Umbilical cord (tissue), 2 donors: Measurements from ENCODE around the gene ISCA1. TPM values are rescaled to one million over a fixed set of nuclear protein-coding genes. Genes with fewer than 3 reads are reported as not detected.

Source experiments
- DNase-seq: peaks from one replicate; pipeline ENCODE4 v3.0.0-alpha.2; 2015; ENCODE audit warnings: low spot score
- total RNA-seq: library from RNA; depleted of rRNA; stranded (reverse); fragments of >200 nt; gene quantifications from one replicate; pipeline ENCODE4 v1.2.3, GENCODE V29; 2014; ENCODE audit warnings: low replicate concordance; ENCODE audit not compliant: insufficient read depth

Gene ISCA1
- total RNA-seq, 1 donor from 2014 or later: 37.1 TPM

- DNase-seq: no peak
These were observed 2.9 kb upstream of the ISCA1 start for GRCh38 chr9:86285261-86285660.

GRCh38 chr9:86282979-86283535, 719 bp upstream of the ISCA1 start:
- no peak for DNase-seq

GRCh38 chr9:86281593-86282076, 703 bp downstream of the ISCA1 start:
- no peak for DNase-seq

- DNase-seq: no peak
These were observed 1.8 kb downstream of the ISCA1 start for GRCh38 chr9:86280580-86280979.

- no peak for DNase-seq
These were observed 2.5 kb downstream of the ISCA1 start for GRCh38 chr9:86279839-86280238.

- no peak for DNase-seq
These were observed 5.3 kb downstream of the ISCA1 start for GRCh38 chr9:86277072-86277471.

GRCh38 chr9:86275962-86276361, 6.4 kb downstream of the ISCA1 start:
- no peak for DNase-seq

GRCh38 chr9:86274821-86275643, 7.3 kb downstream of the ISCA1 start:
- no peak for DNase-seq

- DNase-seq: no peak
These were observed 10.1 kb downstream of the ISCA1 start for GRCh38 chr9:86272221-86272620.

- DNase-seq: no peak
These were observed 18.5 kb downstream of the ISCA1 start for GRCh38 chr9:86263876-86264275.

GRCh38 chr9:86262492-86262891, 19.8 kb downstream of the ISCA1 start:
- no peak for DNase-seq

- DNase-seq: no peak
These were observed 22.8 kb downstream of the ISCA1 start, which contains the start of gene C9orf153 for GRCh38 chr9:86259557-86259956. TSS of gene C9orf153 (minus strand) at chr9:86259657. CDS start at chr9:86229603, 30,054 bp downstream.

- DNase-seq: no peak
These were observed 24.9 kb downstream of the ISCA1 start for GRCh38 chr9:86257391-86257790.

GRCh38 chr9:86256653-86257052, 25.7 kb downstream of the ISCA1 start:
- DNase-seq: no peak

GRCh38 chr9:86253577-86253976, 28.8 kb downstream of the ISCA1 start:
- no peak for DNase-seq

- DNase-seq: no peak
These were observed 29.5 kb downstream of the ISCA1 start for GRCh38 chr9:86252870-86253269.

GRCh38 chr9:86250123-86250522, 32.2 kb downstream of the ISCA1 start:
- no peak for DNase-seq

GRCh38 chr9:86248746-86249145, 33.6 kb downstream of the ISCA1 start:
- no peak for DNase-seq

GRCh38 chr9:86246752-86247161, 35.6 kb downstream of the ISCA1 start:
- DNase-seq: peak; percentile 9

- DNase-seq: peak; percentile 85
These were observed 40.3 kb downstream of the ISCA1 start for GRCh38 chr9:86242071-86242470.

- DNase-seq: no peak
These were observed 41.1 kb downstream of the ISCA1 start for GRCh38 chr9:86241216-86241615.

- peak; percentile 17 for DNase-seq
These were observed 43.2 kb downstream of the ISCA1 start for GRCh38 chr9:86238861-86239770.
